ENCODE measurements around the gene DMD. TPM values are rescaled to one million over a fixed set of nuclear protein-coding genes. Genes with fewer than 3 reads are reported as not detected.

DMD gene
- total and polyA plus RNA-seq, 2 donors (not counting 1 experiment from before 2014, with no cell fraction given) = 2.0 to 51.8 TPM

- Histone ChIP-seq H2AFZ (ENCODE audit: insufficient read depth, low read depth, low read length, poor library complexity, severe bottlenecking) (no peak overlapping the region), H3K4me2 (replicated peaks; ENCODE audit: low read depth, low read length, poor library complexity, severe bottlenecking) (no peak overlapping the region), H3K27ac (ENCODE audit: low read length in 2 of 2) (no peak overlapping the region), H3K36me3 (replicated peaks in 1 of 2; ENCODE audit: control extremely low read depth in 1 of 2, control insufficient read depth in 1 of 2, extremely low read depth in 1 of 2, insufficient read depth in 2 of 2, low read length in 1 of 2) (no peaks in the 10 kb centered on the region), H4K20me1 (ENCODE audit: control insufficient read depth, insufficient read depth, low read length, poor library complexity, severe bottlenecking) (no peaks in the 10 kb centered on the region), H3K79me2 (ENCODE audit: control insufficient read depth, insufficient read depth, low read length) (no peaks in the 10 kb centered on the region), H3K27me3 (replicated peaks in 1 of 4; ENCODE audit: control extremely low read depth in 1 of 4, control insufficient read depth in 3 of 4, insufficient read depth in 4 of 4, low read length in 3 of 4) (no peaks in the 10 kb centered on the region), H3K4me3 (ENCODE audit: control extremely low read depth in 1 of 5, extremely low read depth in 1 of 5, insufficient read depth in 1 of 5, low read depth in 2 of 5, low read length in 4 of 5) (no peak overlapping the region), H3K9ac (ENCODE audit: low read length) (no peak overlapping the region), H3K9me3 (ENCODE audit: control extremely low read depth in 1 of 3, control insufficient read depth in 2 of 3, insufficient read depth in 1 of 3, low read length in 2 of 3) (no peaks in the 10 kb centered on the region), H3K4me1 (ENCODE audit: control insufficient read depth in 2 of 2, insufficient read depth in 2 of 2, low read length in 2 of 2) (no peaks in the 10 kb centered on the region)
- no peak overlapping the region for H3K27ac Mint-ChIP-seq
- no peaks in the 10 kb centered on the region for H3K4me1 Mint-ChIP-seq
- ChIA-PET CTCF (no interaction called here), POLR2A (no interaction called here)
- intact Hi-C loops (cut with micrococcal nuclease) = no loop called here
- DNase-seq = no peak
- ATAC-seq (ENCODE audit: low read depth) = no peak
- H3K27me3 Mint-ChIP-seq = no peaks in the 10 kb centered on the region
- 79% methylated on average over 2 of the region's 3 CpGs for WGBS (ENCODE audit: insufficient coverage)
- no peak overlapping the region for H3K4me3 Mint-ChIP-seq
- peaks cover 1% of the 10 kb centered on the region for H3K9me3 Mint-ChIP-seq (ENCODE audit: insufficient read depth)
- TF ChIP-seq CTCF (IDR thresholded peaks at IDR 0.05) (no peak), EZH2 (IDR thresholded peaks at IDR 0.05; ENCODE audit: borderline replicate concordance, insufficient read depth, low read depth, low read length, poor library complexity, severe bottlenecking) (no peak)
Measured at GRCh38 chrX:32280921-32281320, 930.4 kb downstream of the DMD start.

GRCh38 chrX:32280489-32280888, 930.9 kb downstream of the DMD start:
- ChIA-PET CTCF (no interaction called here), POLR2A (no interaction called here)
- H3K9ac ChIP-seq (ENCODE audit: low read length) = no peak overlapping the region
- ATAC-seq (ENCODE audit: low read depth) (no peak), DNase-seq (no peak)
- H3K4me3 ChIP-seq (ENCODE audit: control extremely low read depth in 1 of 5, extremely low read depth in 1 of 5, insufficient read depth in 1 of 5, low read depth in 2 of 5, low read length in 4 of 5) = no peak overlapping the region
- TF ChIP-seq CTCF (IDR thresholded peaks at IDR 0.05) (no peak), EZH2 (IDR thresholded peaks at IDR 0.05; ENCODE audit: borderline replicate concordance, insufficient read depth, low read depth, low read length, poor library complexity, severe bottlenecking) (no peak)
- H3K4me2 ChIP-seq (replicated peaks; ENCODE audit: low read depth, low read length, poor library complexity, severe bottlenecking) = no peak overlapping the region
- no peak overlapping the region for H3K4me3 Mint-ChIP-seq
- H3K9me3 Mint-ChIP-seq (ENCODE audit: insufficient read depth) = peaks cover 1% of the 10 kb centered on the region
- H3K27me3 Mint-ChIP-seq = no peaks in the 10 kb centered on the region
- no peaks in the 10 kb centered on the region for H3K36me3 ChIP-seq (replicated peaks in 1 of 2; ENCODE audit: control extremely low read depth in 1 of 2, control insufficient read depth in 1 of 2, extremely low read depth in 1 of 2, insufficient read depth in 2 of 2, low read length in 1 of 2)
- H3K4me1 ChIP-seq (ENCODE audit: control insufficient read depth in 2 of 2, insufficient read depth in 2 of 2, low read length in 2 of 2) = no peaks in the 10 kb centered on the region
- H3K27ac Mint-ChIP-seq = no peak overlapping the region
- H2AFZ ChIP-seq (ENCODE audit: insufficient read depth, low read depth, low read length, poor library complexity, severe bottlenecking) = no peak overlapping the region
- no peaks in the 10 kb centered on the region for H3K27me3 ChIP-seq (replicated peaks in 1 of 4; ENCODE audit: control extremely low read depth in 1 of 4, control insufficient read depth in 3 of 4, insufficient read depth in 4 of 4, low read length in 3 of 4)
- no CpG with 5 or more reads among the region's 2 CpGs for WGBS (ENCODE audit: insufficient coverage)
- H3K9me3 ChIP-seq (ENCODE audit: control extremely low read depth in 1 of 3, control insufficient read depth in 2 of 3, insufficient read depth in 1 of 3, low read length in 2 of 3) = no peaks in the 10 kb centered on the region
- intact Hi-C loops (cut with micrococcal nuclease) = no loop called here
- H3K79me2 ChIP-seq (ENCODE audit: control insufficient read depth, insufficient read depth, low read length) = no peaks in the 10 kb centered on the region
- no peaks in the 10 kb centered on the region for H4K20me1 ChIP-seq (ENCODE audit: control insufficient read depth, insufficient read depth, low read length, poor library complexity, severe bottlenecking)
- no peak overlapping the region for H3K27ac ChIP-seq (ENCODE audit: low read length in 2 of 2)
- no peaks in the 10 kb centered on the region for H3K4me1 Mint-ChIP-seq
